Raji (cell line): ENCODE measurements around the gene BNIP2.

Source experiments
- POLR2A ChIP-seq: IDR thresholded peaks from 2 replicates; pipeline ENCODE4 v1.6.1; 2011; ENCODE audit warnings: low read depth, low read length, control low read depth; ENCODE audit not compliant: insufficient read depth

The BNIP2 gene

GRCh38 chr15:59657635-59658125 lies 31.4 kb downstream of the BNIP2 start:
- TF ChIP-seq POLR2A, result no peak

GRCh38 chr15:59656897-59657634 lies 32.1 kb downstream of the BNIP2 start, which contains the start of gene GTF2A2:
GTF2A2 (minus strand) TSS chr15:59657515; CDS start chr15:59652277, 5,238 bp downstream.
- peak; percentile 81 for TF ChIP-seq POLR2A

DNA sequence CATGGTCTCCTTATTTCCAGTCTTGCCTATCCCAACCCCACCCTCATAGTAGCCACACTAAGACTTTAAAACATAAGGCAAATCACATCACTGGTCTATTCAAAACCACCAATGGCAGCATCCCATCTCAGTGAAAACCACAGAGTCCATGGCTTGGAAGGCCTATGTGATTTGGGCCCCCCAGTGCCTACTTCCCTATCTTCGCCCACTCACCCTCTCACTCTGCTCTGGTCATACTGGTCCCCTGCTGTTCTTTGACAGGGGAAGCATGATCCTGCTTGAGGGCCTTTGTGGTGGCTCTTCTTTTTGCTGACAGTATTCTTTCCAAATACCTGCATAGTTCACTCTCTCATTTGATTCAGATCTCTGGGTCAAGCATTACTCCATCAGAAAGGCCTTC lies 35.1 kb downstream of the BNIP2 start:
- no peak for TF ChIP-seq POLR2A

GRCh38 chr15:59649603-59650002 lies 39.5 kb downstream of the BNIP2 start:
- TF ChIP-seq POLR2A, result no peak

- no peak for TF ChIP-seq POLR2A
These were observed 42.0 kb downstream of the BNIP2 start for GRCh38 chr15:59647085-59647484.

- no peak for TF ChIP-seq POLR2A
These were observed 42.8 kb downstream of the BNIP2 start for GRCh38 chr15:59646277-59646676.

- no peak for TF ChIP-seq POLR2A
These were observed 44.4 kb downstream of the BNIP2 start for GRCh38 chr15:59644756-59645155.

DNA sequence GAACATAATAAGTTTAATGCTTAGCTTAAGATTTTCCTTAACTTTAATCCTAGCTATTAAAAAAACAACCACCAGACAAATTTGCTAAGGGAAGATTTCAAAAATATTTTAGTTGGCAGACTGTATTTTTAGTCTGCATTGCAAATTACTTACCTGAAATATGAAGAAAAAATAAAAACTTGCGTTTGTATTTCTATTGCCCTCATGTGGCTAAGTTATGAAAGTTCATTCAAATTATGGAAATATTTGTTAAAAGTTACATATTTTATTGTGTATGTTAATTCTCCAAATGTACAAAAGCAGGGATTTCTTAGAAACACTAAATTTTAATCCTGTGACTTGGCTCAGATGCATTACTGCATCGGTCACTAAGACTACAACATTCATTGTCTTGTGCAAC lies 46.8 kb downstream of the BNIP2 start:
- no peak for TF ChIP-seq POLR2A

DNA sequence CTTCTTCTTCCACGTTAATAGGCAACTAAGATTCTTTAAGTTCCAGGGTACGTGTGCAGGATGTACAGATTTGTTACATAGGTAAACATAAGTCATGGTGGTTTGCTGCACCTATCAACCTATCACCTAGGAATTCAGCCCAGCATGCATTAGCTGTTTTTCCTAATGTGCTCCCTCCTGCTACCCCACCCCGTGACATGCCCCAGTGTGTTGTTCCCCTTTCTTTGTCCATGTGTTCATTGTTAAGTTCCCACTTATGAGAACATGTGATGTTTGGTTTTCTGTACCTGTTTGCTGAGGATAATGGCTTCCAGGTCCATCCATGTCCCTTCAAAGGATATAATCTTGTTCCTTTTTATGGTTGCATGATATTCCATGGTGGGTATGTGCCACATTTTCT lies 52.9 kb downstream of the BNIP2 start:
- no peak for TF ChIP-seq POLR2A

- no peak for TF ChIP-seq POLR2A
These were observed 56.4 kb downstream of the BNIP2 start for GRCh38 chr15:59632714-59633113.

GRCh38 chr15:59622289-59622688 lies 66.8 kb downstream of the BNIP2 start:
- no peak for TF ChIP-seq POLR2A

DNA sequence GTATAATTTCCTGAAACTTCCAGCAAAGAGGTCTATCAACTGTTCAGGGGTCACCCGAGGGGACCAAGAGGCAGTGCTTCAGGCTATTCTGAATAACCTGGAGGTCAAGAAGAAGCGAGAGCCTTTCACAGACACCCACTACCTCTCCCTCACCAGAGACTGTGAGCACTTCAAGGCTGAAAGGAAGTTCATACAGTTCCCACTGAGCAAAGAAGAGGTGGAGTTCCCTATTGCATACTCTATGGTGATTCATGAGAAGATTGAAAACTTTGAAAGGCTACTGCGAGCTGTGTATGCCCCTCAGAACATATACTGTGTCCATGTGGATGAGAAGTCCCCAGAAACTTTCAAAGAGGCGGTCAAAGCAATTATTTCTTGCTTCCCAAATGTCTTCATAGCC lies 70.7 kb downstream of the BNIP2 start:
- TF ChIP-seq POLR2A, result no peak

DNA sequence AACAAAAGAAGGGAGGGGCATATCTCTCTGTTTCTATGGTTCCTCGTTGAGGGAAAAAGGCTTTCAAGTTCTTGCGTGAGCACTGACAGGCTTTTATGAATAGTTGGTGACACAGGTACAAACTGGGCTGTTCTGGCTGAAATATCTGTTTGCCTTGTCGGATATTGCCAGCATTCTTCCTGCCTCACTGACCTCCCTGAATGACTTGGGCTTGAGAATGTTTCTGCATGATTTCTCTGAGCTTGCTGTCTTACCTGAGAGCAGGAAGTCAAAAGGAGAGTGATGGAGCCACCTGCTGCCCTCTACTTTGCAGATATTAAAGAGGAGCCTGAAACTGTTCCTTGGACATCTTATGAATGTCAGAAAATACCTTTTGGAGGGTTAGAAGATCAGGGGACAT lies 72.7 kb downstream of the BNIP2 start:
- no peak for TF ChIP-seq POLR2A

DNA sequence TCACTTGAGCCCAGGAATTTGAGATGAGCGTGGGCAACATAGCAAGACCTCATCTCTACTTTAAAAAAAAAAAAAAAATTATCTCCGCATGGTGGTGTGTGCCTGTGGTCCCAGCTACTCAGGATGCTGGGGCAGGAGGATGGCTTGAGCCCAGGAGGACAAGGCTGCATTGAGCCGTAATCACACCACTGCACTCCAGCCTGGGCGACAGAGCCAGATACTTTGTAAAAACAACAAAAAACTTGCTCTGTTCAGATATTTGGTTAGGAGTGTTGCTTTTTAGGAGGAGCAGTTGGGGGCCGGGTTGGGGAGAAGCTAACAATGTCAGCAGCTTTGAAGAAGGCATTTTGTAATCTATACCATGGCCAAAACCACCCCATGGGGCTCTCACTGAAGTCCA lies 73.5 kb downstream of the BNIP2 start:
- no peak for TF ChIP-seq POLR2A

- TF ChIP-seq POLR2A, result no peak
These were observed 75.0 kb downstream of the BNIP2 start for GRCh38 chr15:59614153-59614552.

DNA sequence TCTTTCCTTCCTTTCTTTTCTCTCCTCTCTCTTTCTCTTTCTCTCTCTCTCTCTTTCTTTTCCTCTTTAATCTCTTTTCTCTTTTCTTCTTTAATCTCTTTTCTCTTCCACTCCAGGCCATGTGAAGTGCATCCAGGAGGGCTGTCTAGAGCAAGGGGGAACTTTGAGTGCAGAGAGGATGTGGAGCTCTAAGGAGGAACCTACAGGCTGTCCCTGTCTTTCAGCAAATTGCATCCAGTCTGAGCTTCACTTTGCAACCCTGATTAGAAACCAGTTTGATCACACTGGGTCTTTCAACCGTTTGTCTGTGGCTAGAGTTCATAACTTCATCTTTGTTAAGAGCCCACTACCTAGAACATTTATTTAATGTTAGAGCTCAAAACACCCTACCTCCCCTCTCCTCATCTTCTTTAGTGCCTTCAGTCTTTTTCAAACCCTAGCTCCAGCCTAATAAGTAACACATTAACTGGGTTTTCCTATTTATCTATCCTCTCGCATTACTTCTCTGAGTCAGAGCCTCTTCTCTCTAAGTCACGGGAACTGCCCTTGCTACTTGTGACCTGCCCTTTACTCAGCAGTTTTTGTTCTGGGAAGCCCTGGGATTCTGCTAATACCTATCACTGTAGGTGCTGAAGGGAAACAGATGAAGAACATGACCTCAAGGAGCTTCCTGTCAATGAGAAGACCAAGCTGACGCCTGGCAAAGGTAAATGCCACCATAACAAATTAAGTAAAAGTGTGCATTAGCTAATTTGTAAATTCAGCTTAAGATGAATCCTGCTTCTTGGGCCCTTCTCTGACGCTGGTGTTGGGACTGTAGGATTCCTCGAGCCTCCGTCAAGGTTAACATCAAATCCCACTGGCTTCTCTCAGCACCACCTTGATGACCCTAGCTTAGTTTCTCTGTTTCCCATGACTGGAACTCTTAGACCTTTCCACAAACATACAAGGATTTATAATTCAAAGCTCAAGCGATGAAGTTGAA lies 77.6 kb downstream of the BNIP2 start, which contains the start of gene GCNT3:
TSS of gene GCNT3 (plus strand) at position 508 of the 985 bp plus-strand sequence. CDS start 6,456 bp downstream, outside the sequence.
- TF ChIP-seq POLR2A, result no peak
